Fibroblast of villous mesenchyme (primary cell): Measurements from ENCODE around the gene SLC7A10. TPM values are rescaled to one million over a fixed set of nuclear protein-coding genes. Genes with fewer than 3 reads are reported as not detected.
A peak's percentile ranks its signal among the peaks of the same experiment; 100 is the strongest.

Experiments
- DNase-seq: peaks from one replicate; pipeline ENCODE4 v3.0.0-alpha.2; 2010; ENCODE audit warnings: low read depth
- H3K4me3 ChIP-seq: 2 replicates; pipeline ENCODE4 v1.5.1; 2011; ENCODE audit warnings: low read depth, mild to moderate bottlenecking, low read length
- CTCF ChIP-seq: IDR thresholded peaks from 2 replicates; pipeline ENCODE4 v1.5.1; 2012; ENCODE audit warnings: low read depth, mild to moderate bottlenecking, low read length; ENCODE audit not compliant: insufficient read depth
- total RNA-seq: library from RNA; depleted of rRNA; stranded (reverse); fragments of >200 nt; gene quantifications from 2 replicates; pipeline ENCODE4 v1.2.3, GENCODE V29; 2012

Gene SLC7A10
- not detected in 2 replicates for total RNA-seq

- TF ChIP-seq CTCF: no peak
- peak within 1 kb of the TSS; percentile 32 for H3K4me3 ChIP-seq
- no peak for DNase-seq
Observed at GRCh38 chr19:33225458-33225926, at the start of gene SLC7A10. Gene SLC7A10 (minus strand): TSS chr19:33225850. CDS start chr19:33225703, 147 bp downstream.

- no peak overlapping the region for H3K4me3 ChIP-seq
- no peak for TF ChIP-seq CTCF
- no peak for DNase-seq
Observed at GRCh38 chr19:33274663-33275558, 49.3 kb upstream of the SLC7A10 start.

GRCh38 chr19:33273881-33274662, 48.4 kb upstream of the SLC7A10 start:
- H3K4me3 ChIP-seq: no peak overlapping the region
- TF ChIP-seq CTCF: no peak
- peak; percentile 81 for DNase-seq

GRCh38 chr19:33273065-33273736, 47.6 kb upstream of the SLC7A10 start:
- TF ChIP-seq CTCF: no peak
- H3K4me3 ChIP-seq: no peak overlapping the region
- no peak for DNase-seq

- TF ChIP-seq CTCF: no peak
- no peak for DNase-seq
Observed at GRCh38 chr19:33271246-33272021, 45.8 kb upstream of the SLC7A10 start.

GRCh38 chr19:33270769-33271168, 45.1 kb upstream of the SLC7A10 start:
- no peak for DNase-seq
- no peak for TF ChIP-seq CTCF
- H3K4me3 ChIP-seq: no peak overlapping the region

More at GRCh38 chr19:33271246-33272021, 45.8 kb upstream of the SLC7A10 start:
- no peak overlapping the region for H3K4me3 ChIP-seq
